Lower leg skin (tissue), 3 donors: ENCODE data around the gene CYRIA.

Experiments
- POLR2A ChIP-seq, 2 donors: fragments of 450-650 bp; IDR thresholded peaks; one replicate each; pipeline ENCODE4 v1.6.1; 2016 to 2017; ENCODE audit warnings: antibody characterized with exemption in 2 of 2, mild to moderate bottlenecking in 1 of 2, moderate library complexity in 1 of 2
- TF ChIP-seq, protein P1 (sequence below), 3 donors: fragments of 450-650 bp; IDR thresholded peaks; one replicate each; pipeline ENCODE4 v1.5.1; 2016; ENCODE audit warnings: antibody characterized with exemption in 3 of 3, mild to moderate bottlenecking in 3 of 3, moderate library complexity in 2 of 3

DNA sequence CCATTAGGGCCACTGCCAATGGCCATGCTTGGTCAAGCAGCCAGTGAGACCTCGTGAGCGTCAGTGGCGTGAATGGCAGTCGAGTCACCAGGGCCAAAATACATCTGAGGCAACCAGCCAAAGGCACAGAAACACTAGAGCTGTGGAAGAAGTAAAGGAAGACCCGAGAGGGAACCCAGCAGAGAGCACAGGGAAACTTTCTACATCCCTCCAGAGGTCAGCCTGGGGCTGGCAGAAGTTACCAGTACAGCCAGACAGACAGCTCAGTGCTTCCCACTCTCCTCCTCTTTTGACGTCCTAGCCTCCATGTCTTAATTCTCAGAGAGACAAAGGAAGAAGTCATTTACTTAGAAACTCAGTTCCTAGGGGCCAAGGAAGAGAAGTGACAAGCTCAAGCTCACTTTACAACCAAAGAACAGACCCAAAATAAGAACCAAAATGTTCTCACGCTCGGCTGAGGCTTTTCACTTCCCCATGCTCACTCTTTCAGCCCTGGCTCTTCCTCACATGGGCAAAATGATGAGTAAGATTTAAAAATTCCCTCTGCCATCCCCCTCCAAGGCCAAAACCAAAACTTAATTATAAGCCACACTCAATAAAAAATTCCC is 8.7 kb downstream of the CYRIA start:
- TF ChIP-seq, protein P1, sequence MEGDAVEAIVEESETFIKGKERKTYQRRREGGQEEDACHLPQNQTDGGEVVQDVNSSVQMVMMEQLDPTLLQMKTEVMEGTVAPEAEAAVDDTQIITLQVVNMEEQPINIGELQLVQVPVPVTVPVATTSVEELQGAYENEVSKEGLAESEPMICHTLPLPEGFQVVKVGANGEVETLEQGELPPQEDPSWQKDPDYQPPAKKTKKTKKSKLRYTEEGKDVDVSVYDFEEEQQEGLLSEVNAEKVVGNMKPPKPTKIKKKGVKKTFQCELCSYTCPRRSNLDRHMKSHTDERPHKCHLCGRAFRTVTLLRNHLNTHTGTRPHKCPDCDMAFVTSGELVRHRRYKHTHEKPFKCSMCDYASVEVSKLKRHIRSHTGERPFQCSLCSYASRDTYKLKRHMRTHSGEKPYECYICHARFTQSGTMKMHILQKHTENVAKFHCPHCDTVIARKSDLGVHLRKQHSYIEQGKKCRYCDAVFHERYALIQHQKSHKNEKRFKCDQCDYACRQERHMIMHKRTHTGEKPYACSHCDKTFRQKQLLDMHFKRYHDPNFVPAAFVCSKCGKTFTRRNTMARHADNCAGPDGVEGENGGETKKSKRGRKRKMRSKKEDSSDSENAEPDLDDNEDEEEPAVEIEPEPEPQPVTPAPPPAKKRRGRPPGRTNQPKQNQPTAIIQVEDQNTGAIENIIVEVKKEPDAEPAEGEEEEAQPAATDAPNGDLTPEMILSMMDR (IDR thresholded peaks at IDR 0.05): no peak
- no peak for TF ChIP-seq POLR2A (IDR thresholded peaks at IDR 0.05)
